Measurements from ENCODE around the gene NENF. TPM values are rescaled to one million over a fixed set of nuclear protein-coding genes. Genes with fewer than 3 reads are reported as not detected.

The NENF gene
- total RNA-seq, 1 experiment from 2014 or later: 71.8 TPM

DNA sequence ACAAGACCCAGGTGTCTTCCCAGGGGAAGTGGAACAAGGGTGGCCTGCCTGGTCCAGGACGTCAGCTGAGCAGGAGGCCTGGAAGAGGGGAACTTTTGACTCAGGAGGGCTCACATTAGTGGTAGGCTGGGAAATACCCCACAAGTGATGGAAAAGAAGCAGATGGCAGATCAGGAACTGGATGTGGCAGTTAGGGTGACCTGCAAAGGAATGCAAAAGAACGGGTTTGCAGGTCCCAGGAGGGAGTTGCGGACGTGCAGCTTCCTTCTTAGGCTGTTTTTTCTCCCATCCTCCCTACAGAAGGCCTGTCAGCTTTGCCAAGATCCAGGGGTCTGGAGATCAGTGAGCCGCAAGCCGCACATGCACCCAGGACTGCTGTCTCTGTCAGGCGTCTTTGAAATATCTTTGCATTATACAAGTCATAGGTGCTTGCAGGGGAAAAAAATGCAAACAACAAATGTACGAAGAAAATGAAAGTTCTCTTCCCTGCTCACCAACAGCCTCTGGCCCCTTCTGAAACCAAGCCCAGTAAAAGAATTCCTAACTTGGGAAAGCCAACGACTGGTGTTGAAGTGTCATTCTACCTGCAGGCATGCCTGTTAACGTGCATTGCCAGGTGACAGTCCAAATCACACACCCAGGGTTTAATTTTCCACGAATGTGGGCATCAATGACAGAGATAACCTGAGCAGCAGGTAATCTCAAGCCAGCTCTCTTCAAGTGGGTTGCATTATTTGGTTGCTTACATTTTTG is 34.4 kb downstream of the NENF start:
- no peaks in the 10 kb centered on the region for H3K36me3 ChIP-seq (ENCODE audit: low read depth)
- H3K4me1 ChIP-seq (replicated peaks; ENCODE audit: insufficient read depth): peaks cover 38% of the 10 kb centered on the region
- H3K4me3 ChIP-seq: peak overlapping the region; percentile 42; the same call in 1 of the 2 replicates
- peak; percentile 75 to 91 for DNase-seq
- H3K79me2 ChIP-seq (ENCODE audit: low read depth): no peaks in the 10 kb centered on the region
- peaks cover 36% of the 10 kb centered on the region for H3F3A ChIP-seq (ENCODE audit: insufficient read depth, low read depth)
- CTCF ChIA-PET: no interaction called here
- 0 out of 2 replicates have a peak overlapping the region, but pooled peaks have one; percentile 18 for H2AFZ ChIP-seq
- no peak for TF ChIP-seq EZH2 (IDR thresholded peaks at IDR 0.05; ENCODE audit: low read depth)
- TF ChIP-seq, protein P1, sequence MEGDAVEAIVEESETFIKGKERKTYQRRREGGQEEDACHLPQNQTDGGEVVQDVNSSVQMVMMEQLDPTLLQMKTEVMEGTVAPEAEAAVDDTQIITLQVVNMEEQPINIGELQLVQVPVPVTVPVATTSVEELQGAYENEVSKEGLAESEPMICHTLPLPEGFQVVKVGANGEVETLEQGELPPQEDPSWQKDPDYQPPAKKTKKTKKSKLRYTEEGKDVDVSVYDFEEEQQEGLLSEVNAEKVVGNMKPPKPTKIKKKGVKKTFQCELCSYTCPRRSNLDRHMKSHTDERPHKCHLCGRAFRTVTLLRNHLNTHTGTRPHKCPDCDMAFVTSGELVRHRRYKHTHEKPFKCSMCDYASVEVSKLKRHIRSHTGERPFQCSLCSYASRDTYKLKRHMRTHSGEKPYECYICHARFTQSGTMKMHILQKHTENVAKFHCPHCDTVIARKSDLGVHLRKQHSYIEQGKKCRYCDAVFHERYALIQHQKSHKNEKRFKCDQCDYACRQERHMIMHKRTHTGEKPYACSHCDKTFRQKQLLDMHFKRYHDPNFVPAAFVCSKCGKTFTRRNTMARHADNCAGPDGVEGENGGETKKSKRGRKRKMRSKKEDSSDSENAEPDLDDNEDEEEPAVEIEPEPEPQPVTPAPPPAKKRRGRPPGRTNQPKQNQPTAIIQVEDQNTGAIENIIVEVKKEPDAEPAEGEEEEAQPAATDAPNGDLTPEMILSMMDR (conservative IDR thresholded peaks at IDR 0.05): no peak
- peak overlapping the region; percentile 69 for H3K27ac ChIP-seq
- H3K9me2 ChIP-seq (ENCODE audit: insufficient read depth): no peaks in the 10 kb centered on the region
- H3K9me3 ChIP-seq (ENCODE audit: insufficient read depth, low read depth): no peaks in the 10 kb centered on the region
- BruUV-seq (replicated peaks): no TSS peak
- H4K20me1 ChIP-seq (ENCODE audit: insufficient read depth): no peaks in the 10 kb centered on the region
- H3K27me3 ChIP-seq (ENCODE audit: insufficient read depth, low read depth): no peaks in the 10 kb centered on the region
- POLR2A ChIA-PET (ENCODE audit: unreplicated experiment): no interaction called here
- intact Hi-C loops (cut with micrococcal nuclease; ENCODE audit: unreplicated experiment): loop anchor here (1.0 to 10.0 kb wide), 3 partner anchors 19 to 388 kb away; partner anchors contain the start of gene FLVCR1
- peak overlapping the region; percentile 80 for H3K4me2 ChIP-seq

DNA sequence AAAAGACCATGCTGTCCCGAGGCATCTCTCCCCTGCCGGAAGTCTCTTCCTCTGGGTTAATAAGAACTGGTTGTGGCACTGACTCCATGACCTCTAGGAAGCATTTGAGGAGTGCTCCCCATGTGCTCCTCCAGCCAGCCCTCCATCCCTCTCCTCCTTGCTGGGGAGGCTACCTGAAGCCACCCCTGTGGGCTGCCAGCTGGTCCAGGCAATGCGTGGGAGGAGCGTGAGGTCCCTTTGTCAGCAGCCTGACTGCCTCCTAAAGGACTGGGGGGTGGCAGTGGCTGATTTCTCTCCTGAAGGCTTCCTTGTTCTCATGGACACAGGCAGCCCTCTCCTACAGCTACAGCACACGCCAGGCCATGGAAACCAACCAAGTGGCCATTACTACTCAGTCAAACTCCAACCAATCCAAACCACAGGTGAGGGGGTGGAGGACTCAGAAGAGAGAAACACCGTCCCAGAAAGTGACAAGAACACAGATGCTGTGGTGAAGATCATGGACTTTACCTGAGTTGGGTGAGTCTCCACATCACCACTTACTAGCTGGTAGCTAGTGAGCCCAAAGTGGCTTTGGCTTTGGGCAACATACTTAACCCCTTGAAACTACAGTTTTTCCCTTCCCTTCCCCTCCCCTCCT is 35.2 kb downstream of the NENF start:
- Histone ChIP-seq H2AFZ (no peak overlapping the region), H3K27me3 (ENCODE audit: insufficient read depth, low read depth) (no peaks in the 10 kb centered on the region), H3K9me2 (ENCODE audit: insufficient read depth) (no peaks in the 10 kb centered on the region), H3K4me1 (replicated peaks; ENCODE audit: insufficient read depth) (peaks cover 38% of the 10 kb centered on the region), H3F3A (ENCODE audit: insufficient read depth, low read depth) (peaks cover 36% of the 10 kb centered on the region), H4K20me1 (ENCODE audit: insufficient read depth) (no peaks in the 10 kb centered on the region), H3K27ac (peak overlapping the region; percentile 69), H3K36me3 (ENCODE audit: low read depth) (no peaks in the 10 kb centered on the region), H3K4me3 (no peak overlapping the region; the same call in 1 of the 2 replicates), H3K79me2 (ENCODE audit: low read depth) (no peaks in the 10 kb centered on the region), H3K9me3 (ENCODE audit: insufficient read depth, low read depth) (no peaks in the 10 kb centered on the region), H3K4me2 (peak overlapping the region; percentile 80)
- no peak for DNase-seq
- intact Hi-C loops (cut with micrococcal nuclease; ENCODE audit: unreplicated experiment): loop anchor here (1.0 to 10.0 kb wide), 3 partner anchors 18 to 387 kb away; partner anchors contain the start of gene FLVCR1
- no TSS peak for BruUV-seq (replicated peaks)
- TF ChIP-seq, protein P1 (conservative IDR thresholded peaks at IDR 0.05): no peak
- no peak for TF ChIP-seq EZH2 (IDR thresholded peaks at IDR 0.05; ENCODE audit: low read depth)
- POLR2A ChIA-PET (ENCODE audit: unreplicated experiment): interaction anchor here (0.6 kb wide), 1 partner anchor 141 kb away, joined by 5 read pairs; no protein-coding TSS in a partner anchor
- CTCF ChIA-PET: interaction anchor here (0.6 kb wide), 1 partner anchor 142 kb away, joined by 4 read pairs; no protein-coding TSS in a partner anchor

DNA sequence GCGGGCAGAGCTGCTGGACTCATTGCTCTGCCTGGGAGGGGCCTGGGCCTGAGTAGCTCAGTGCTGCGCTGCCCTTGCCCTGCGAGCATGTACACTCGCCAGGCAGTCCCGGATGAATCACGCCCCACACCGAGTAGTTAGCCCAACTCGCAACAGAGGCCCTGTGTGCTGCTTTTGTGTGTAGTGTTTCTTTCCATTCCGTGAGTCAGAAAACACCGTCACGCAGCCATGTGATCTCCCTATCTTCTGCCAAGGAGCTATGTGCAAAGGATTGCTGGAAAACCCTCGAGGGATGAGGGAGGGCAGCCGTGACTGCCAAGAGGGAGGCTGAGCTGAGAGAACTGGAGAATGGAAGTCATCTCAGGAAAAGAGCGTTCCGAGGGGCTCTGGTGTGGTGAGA is 37.3 kb downstream of the NENF start:
- H3F3A ChIP-seq (ENCODE audit: insufficient read depth, low read depth): peaks cover 36% of the 10 kb centered on the region
- peak; percentile 63 to 65 for DNase-seq
- H3K79me2 ChIP-seq (ENCODE audit: low read depth): no peaks in the 10 kb centered on the region
- H3K27me3 ChIP-seq (ENCODE audit: insufficient read depth, low read depth): no peaks in the 10 kb centered on the region
- no TSS peak for BruUV-seq (replicated peaks)
- no peak overlapping the region for H2AFZ ChIP-seq
- POLR2A ChIA-PET (ENCODE audit: unreplicated experiment): interaction anchor here (0.5 to 1.2 kb wide), 4 partner anchors 86 to 322 kb away, joined by 3 to 13 read pairs (median 4); partner anchors contain the start of gene ATF3
- CTCF ChIA-PET: no interaction called here
- intact Hi-C loops (cut with micrococcal nuclease; ENCODE audit: unreplicated experiment): no loop called here
- 0 out of 2 replicates have a peak overlapping the region, but pooled peaks have one; percentile 8 for H3K27ac ChIP-seq
- H4K20me1 ChIP-seq (ENCODE audit: insufficient read depth): no peaks in the 10 kb centered on the region
- peak overlapping the region; percentile 48 for H3K4me2 ChIP-seq
- peaks cover 38% of the 10 kb centered on the region for H3K4me1 ChIP-seq (replicated peaks; ENCODE audit: insufficient read depth)
- H3K36me3 ChIP-seq (ENCODE audit: low read depth): no peaks in the 10 kb centered on the region
- TF ChIP-seq, protein P1 (conservative IDR thresholded peaks at IDR 0.05): no peak
- no peak for TF ChIP-seq EZH2 (IDR thresholded peaks at IDR 0.05; ENCODE audit: low read depth)
- H3K9me3 ChIP-seq (ENCODE audit: insufficient read depth, low read depth): no peaks in the 10 kb centered on the region
- H3K9me2 ChIP-seq (ENCODE audit: insufficient read depth): no peaks in the 10 kb centered on the region
- H3K4me3 ChIP-seq: no peak overlapping the region
